HL-60 (cell line): Measurements from ENCODE around the gene MED10.

ENCODE experiments used
- DNase-seq, 2 experiments: peaks; one replicate each; pipeline ENCODE4 v3.0.0-alpha.2; 2010 to 2020; ENCODE audit warnings: low read depth in 1 of 2, low spot score in 1 of 2
- H3K27ac ChIP-seq: fragments of 250-450 bp; sonication (Bioruptor Pico); replicated peaks from 2 replicates; pipeline ENCODE4 v1.5.1; 2020; ENCODE audit warnings: mild to moderate bottlenecking, moderate library complexity
- H3K27me3 ChIP-seq: fragments of 250-450 bp; sonication (Bioruptor Pico); 2 replicates; pipeline ENCODE4 v1.5.1; 2021; ENCODE audit warnings: mild to moderate bottlenecking, moderate library complexity; ENCODE audit not compliant: insufficient read depth, poor library complexity, severe bottlenecking
- H3K4me3 ChIP-seq: replicated peaks from 2 replicates; pipeline ENCODE4 v1.5.1; 2011; ENCODE audit warnings: mild to moderate bottlenecking, control low read depth, low read length; ENCODE audit not compliant: insufficient read depth
- GABPA ChIP-seq: IDR thresholded peaks from 2 replicates; pipeline ENCODE4 v1.6.1; 2012; ENCODE audit warnings: low read depth
- POLR2AphosphoS5 ChIP-seq: IDR thresholded peaks from 2 replicates; pipeline ENCODE4 v1.6.1; 2012; ENCODE audit warnings: low read depth
- SPI1 ChIP-seq: IDR thresholded peaks from 2 replicates; pipeline ENCODE4 v1.6.1; 2012; ENCODE audit warnings: low read depth, mild to moderate bottlenecking, borderline replicate concordance
- TF ChIP-seq, protein P1 (sequence below): IDR thresholded peaks from one replicate; pipeline ENCODE4 v1.5.1; 2011; ENCODE audit warnings: low read length, control low read depth, inconsistent platforms; ENCODE audit not compliant: insufficient read depth
- TF ChIP-seq, protein P2 (sequence below): IDR thresholded peaks from 2 replicates; pipeline ENCODE4 v1.6.1; 2012; ENCODE audit warnings: low read depth; ENCODE audit not compliant: insufficient replicate concordance

The MED10 gene

DNA sequence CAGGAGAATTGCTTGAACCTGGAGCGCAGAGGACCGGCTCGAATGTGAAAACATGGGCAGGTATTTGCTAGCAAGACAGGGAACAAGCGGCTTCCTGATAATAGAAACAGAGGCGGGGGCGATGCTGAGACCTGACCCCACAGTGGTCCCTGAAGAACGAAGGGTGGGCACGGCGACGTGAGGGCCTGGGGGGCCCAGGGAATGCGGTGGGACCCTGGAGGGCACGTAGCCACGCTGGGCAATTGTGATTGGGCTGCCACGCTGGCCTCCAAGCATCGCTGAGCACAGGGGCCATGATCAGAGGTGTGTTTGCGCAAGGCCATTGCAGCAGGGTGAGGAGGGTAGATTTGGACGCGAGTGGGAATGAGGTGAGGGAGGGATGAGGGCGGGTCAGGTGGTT lies 30.7 kb downstream of the MED10 start:
- Histone ChIP-seq H3K4me3 (no peak overlapping the region), H3K27ac (no peak overlapping the region), H3K27me3 (no peaks in the 10 kb centered on the region)
- no peak for DNase-seq
- TF ChIP-seq, protein P1, sequence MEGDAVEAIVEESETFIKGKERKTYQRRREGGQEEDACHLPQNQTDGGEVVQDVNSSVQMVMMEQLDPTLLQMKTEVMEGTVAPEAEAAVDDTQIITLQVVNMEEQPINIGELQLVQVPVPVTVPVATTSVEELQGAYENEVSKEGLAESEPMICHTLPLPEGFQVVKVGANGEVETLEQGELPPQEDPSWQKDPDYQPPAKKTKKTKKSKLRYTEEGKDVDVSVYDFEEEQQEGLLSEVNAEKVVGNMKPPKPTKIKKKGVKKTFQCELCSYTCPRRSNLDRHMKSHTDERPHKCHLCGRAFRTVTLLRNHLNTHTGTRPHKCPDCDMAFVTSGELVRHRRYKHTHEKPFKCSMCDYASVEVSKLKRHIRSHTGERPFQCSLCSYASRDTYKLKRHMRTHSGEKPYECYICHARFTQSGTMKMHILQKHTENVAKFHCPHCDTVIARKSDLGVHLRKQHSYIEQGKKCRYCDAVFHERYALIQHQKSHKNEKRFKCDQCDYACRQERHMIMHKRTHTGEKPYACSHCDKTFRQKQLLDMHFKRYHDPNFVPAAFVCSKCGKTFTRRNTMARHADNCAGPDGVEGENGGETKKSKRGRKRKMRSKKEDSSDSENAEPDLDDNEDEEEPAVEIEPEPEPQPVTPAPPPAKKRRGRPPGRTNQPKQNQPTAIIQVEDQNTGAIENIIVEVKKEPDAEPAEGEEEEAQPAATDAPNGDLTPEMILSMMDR, result no peak
- no peak for TF ChIP-seq GABPA
- TF ChIP-seq POLR2AphosphoS5, result no peak
- TF ChIP-seq, protein P2, sequence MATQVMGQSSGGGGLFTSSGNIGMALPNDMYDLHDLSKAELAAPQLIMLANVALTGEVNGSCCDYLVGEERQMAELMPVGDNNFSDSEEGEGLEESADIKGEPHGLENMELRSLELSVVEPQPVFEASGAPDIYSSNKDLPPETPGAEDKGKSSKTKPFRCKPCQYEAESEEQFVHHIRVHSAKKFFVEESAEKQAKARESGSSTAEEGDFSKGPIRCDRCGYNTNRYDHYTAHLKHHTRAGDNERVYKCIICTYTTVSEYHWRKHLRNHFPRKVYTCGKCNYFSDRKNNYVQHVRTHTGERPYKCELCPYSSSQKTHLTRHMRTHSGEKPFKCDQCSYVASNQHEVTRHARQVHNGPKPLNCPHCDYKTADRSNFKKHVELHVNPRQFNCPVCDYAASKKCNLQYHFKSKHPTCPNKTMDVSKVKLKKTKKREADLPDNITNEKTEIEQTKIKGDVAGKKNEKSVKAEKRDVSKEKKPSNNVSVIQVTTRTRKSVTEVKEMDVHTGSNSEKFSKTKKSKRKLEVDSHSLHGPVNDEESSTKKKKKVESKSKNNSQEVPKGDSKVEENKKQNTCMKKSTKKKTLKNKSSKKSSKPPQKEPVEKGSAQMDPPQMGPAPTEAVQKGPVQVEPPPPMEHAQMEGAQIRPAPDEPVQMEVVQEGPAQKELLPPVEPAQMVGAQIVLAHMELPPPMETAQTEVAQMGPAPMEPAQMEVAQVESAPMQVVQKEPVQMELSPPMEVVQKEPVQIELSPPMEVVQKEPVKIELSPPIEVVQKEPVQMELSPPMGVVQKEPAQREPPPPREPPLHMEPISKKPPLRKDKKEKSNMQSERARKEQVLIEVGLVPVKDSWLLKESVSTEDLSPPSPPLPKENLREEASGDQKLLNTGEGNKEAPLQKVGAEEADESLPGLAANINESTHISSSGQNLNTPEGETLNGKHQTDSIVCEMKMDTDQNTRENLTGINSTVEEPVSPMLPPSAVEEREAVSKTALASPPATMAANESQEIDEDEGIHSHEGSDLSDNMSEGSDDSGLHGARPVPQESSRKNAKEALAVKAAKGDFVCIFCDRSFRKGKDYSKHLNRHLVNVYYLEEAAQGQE, result no peak
- no peak for TF ChIP-seq SPI1

DNA sequence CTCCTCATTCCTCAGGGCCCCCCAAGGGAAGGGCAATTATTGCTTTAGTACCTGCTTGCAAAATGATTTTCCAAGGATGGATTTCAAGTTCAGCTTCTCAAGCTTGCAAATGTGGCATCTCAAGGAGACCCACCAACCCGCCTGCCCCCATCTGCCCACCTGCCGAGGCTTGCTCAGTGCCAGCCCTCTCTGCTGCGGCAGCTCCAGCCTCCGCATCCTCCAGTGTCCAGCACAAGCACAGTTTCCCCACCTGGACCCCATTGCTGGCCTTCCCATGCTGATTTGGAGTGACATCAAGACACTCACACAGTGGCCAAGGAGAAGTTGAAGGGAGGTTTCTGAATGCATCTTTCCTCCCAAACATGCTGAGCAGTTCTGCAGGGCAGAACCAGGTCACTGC lies 31.2 kb downstream of the MED10 start:
- Histone ChIP-seq H3K27ac (no peak overlapping the region), H3K4me3 (no peak overlapping the region), H3K27me3 (no peaks in the 10 kb centered on the region)
- TF ChIP-seq, protein P1, result no peak
- no peak for TF ChIP-seq SPI1
- TF ChIP-seq GABPA, result no peak
- TF ChIP-seq POLR2AphosphoS5, result no peak
- TF ChIP-seq, protein P2, result no peak
- DNase-seq, result no peak

DNA sequence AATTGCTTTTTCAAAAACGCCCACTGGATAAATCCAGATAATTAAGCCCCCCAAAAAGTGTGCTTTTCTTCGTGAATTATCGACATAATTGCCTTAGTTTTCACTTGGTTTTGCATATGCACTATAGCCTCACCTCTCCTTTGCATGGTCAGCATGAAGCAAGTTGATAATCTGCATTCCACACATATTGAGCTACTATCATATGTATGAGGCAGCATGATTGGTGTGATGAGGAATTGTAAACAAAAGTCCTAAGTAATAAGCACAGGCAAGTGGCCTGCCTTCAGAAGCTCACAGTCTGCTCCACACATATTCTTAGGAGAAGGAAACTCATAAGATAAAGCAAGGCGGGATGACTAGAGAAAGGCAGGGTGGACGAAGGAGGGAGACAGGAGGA lies 33.8 kb downstream of the MED10 start:
- H3K4me3 ChIP-seq, result no peak overlapping the region
- TF ChIP-seq, protein P2, result no peak
- TF ChIP-seq, protein P1, result no peak
- no peak for TF ChIP-seq GABPA
- no peak for TF ChIP-seq SPI1
- no peak for TF ChIP-seq POLR2AphosphoS5
- no peak overlapping the region for H3K27ac ChIP-seq
- no peak for DNase-seq
- H3K27me3 ChIP-seq, result no peaks in the 10 kb centered on the region
